GM13977 (cell line): Measurements from ENCODE around the gene CS.
"Not testable (repeated sequence)": the region's sequence is repeated elsewhere in the genome, so short reads cannot be mapped to it uniquely, and the experiment has no call there.

Experiments
- DNase-seq: peaks from one replicate; pipeline ENCODE4 v3.0.0; 2012; ENCODE audit warnings: low spot score
- CTCF ChIP-seq: IDR thresholded peaks from 2 replicates; pipeline ENCODE4 v1.5.1; 2012; ENCODE audit warnings: mild to moderate bottlenecking, control low read depth; ENCODE audit not compliant: insufficient read depth; ENCODE audit errors: extremely low read depth, missing control alignments
- in situ Hi-C: fragments of 300-500 bp; cut with MboI; formaldehyde crosslinking; loops from one replicate; pipeline ENCODE4 v1.12.0; 2022; ENCODE audit warnings: low sequenced_read_pairs, low pct_unique_long_range_greater_than_20kb, mixed read lengths, inconsistent platforms; ENCODE audit not compliant: unreplicated experiment

The CS gene

GRCh38 chr12:56266693-56267442 is 33.3 kb downstream of the CS start, which contains the start of gene COQ10A:
Gene COQ10A, plus strand, starts transcription at chr12:56266942. Its CDS starts 177 bp downstream, at chr12:56267119.
- TF ChIP-seq CTCF: peak; percentile 44
- in situ Hi-C loops: no loop called here
- peak; percentile 95 for DNase-seq

- DNase-seq, in situ Hi-C loops: not testable (repeated sequence)
Observed at GRCh38 chr12:56266068-56266692, 34.0 kb downstream of the CS start.

GRCh38 chr12:56262955-56263354 is 37.2 kb downstream of the CS start:
- in situ Hi-C loops, DNase-seq: not testable (repeated sequence)

- in situ Hi-C loops: no loop called here
- TF ChIP-seq CTCF: no peak
- DNase-seq: no peak
Observed at GRCh38 chr12:56261503-56262232, 38.5 kb downstream of the CS start.

GRCh38 chr12:56260921-56261320 is 39.2 kb downstream of the CS start:
- no peak for TF ChIP-seq CTCF
- in situ Hi-C loops: no loop called here
- DNase-seq: no peak

- DNase-seq: no peak
- no peak for TF ChIP-seq CTCF
- in situ Hi-C loops: no loop called here
Observed at GRCh38 chr12:56260380-56260779, 39.8 kb downstream of the CS start.

- no peak for TF ChIP-seq CTCF
- in situ Hi-C loops: no loop called here
- DNase-seq: no peak
Observed at GRCh38 chr12:56258820-56259183, 41.3 kb downstream of the CS start.
